Measurements from ENCODE around the gene ABCC2. TPM values are rescaled to one million over a fixed set of nuclear protein-coding genes. Genes with fewer than 3 reads are reported as not detected.
"Not testable (repeated sequence)": the region's sequence is repeated elsewhere in the genome, so short reads cannot be mapped to it uniquely, and the experiment has no call there.

ABCC2 gene
- total RNA-seq, 1 donor from 2014 or later = 0.25 TPM

GRCh38 chr10:99799613-99800012, 17.2 kb downstream of the ABCC2 start:
- no peak for ATAC-seq
- intact Hi-C loops (cut with micrococcal nuclease) = no loop called here
- DNase-seq = no peak

- DNase-seq (no peak), ATAC-seq (no peak)
- intact Hi-C loops (cut with micrococcal nuclease) = no loop called here
These were observed 22.0 kb downstream of the ABCC2 start for GRCh38 chr10:99804471-99804870.

DNA sequence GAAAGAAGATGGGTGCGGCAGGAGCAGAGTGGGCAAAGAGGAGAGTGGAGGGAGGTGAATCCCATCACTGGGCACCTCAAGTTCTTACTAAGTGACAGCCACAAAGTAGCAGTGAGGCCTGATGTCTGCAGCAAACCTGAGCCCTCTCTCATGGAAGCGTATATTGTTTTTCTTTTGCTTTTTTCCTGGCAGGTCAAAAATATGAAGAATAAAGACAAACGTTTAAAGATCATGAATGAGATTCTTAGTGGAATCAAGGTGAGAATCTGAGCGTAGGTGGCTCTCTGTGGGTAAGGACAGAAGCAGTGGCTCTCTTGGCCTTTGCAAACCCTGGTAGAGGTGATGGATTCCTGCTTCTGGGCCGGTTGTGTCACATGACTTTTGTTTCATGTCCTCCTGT, 22.8 kb downstream of the ABCC2 start:
- DNase-seq = no peak
- intact Hi-C loops (cut with micrococcal nuclease) = no loop called here
- no peak for ATAC-seq

DNA sequence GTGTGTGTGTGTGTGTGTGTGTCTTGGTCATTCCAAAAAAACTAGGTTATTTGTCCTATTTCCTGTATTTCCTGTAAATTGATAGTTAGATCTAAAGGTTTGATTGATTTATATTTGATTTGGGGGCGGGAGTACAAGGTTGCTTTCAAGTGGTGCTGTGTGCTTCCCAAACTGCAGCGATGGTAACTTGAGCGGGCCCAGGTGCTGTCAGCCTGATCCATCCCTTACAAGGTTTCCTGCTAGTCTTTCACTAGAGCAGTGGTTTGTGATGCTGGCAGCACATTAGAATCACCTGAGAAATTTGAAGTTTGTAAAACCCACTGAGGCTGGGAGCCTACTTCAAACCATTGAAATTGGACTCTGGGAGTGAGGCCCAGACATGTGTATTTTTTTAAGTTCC, 23.7 kb downstream of the ABCC2 start:
- ATAC-seq (no peak), DNase-seq (no peak)
- intact Hi-C loops (cut with micrococcal nuclease) = no loop called here

DNA sequence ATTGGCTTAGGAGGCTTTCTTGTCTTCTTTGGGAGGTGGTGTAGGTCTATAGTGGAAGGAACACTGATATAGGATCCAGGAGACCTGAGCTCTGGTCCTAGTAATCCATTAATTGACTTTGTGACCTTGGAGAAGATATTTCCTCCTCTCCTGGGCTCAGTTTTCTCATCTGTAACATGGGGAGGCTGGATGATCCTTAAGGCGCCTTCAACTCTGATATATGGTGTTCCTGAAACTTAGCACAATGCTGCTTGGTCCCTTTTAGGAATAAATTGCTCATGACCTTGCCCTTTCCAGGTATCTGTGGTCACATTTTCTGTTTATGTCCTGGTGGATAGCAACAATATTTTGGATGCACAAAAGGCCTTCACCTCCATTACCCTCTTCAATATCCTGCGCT, 25.3 kb downstream of the ABCC2 start:
- no peak for DNase-seq
- intact Hi-C loops (cut with micrococcal nuclease) = no loop called here
- ATAC-seq = no peak

DNA sequence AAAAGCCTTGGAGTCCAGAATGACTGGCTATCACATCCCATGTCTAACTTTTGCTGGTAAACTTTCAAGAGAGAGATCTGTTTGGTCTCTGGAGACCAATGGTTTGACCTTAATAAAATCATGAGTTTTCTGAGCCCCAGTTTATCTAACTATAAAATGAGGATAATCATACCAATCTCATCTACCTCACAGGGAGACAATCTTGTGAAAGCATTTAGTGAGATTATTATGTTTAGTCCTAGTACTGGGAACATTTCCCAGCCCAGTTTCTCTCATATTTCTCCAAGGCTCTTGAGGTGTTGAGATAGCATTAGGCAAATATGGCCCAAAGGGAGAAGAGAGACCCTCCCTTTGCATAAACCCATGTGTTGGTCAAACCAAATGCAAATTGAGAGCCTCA, 25.8 kb downstream of the ABCC2 start:
- ATAC-seq = no peak
- DNase-seq = no peak
- intact Hi-C loops (cut with micrococcal nuclease) = no loop called here

GRCh38 chr10:99809481-99809880, 27.0 kb downstream of the ABCC2 start:
- intact Hi-C loops (cut with micrococcal nuclease) = no loop called here

GRCh38 chr10:99809931-99810615, 27.6 kb downstream of the ABCC2 start:
- ATAC-seq = no peak
- DNase-seq = no peak
- intact Hi-C loops (cut with micrococcal nuclease) = no loop called here

More at GRCh38 chr10:99809481-99809880, 27.0 kb downstream of the ABCC2 start:
- ATAC-seq (no peak), DNase-seq (no peak)

- no peak for ATAC-seq
- no peak for DNase-seq
- intact Hi-C loops (cut with micrococcal nuclease) = no loop called here
These were observed 29.7 kb downstream of the ABCC2 start for GRCh38 chr10:99812177-99812576.

DNA sequence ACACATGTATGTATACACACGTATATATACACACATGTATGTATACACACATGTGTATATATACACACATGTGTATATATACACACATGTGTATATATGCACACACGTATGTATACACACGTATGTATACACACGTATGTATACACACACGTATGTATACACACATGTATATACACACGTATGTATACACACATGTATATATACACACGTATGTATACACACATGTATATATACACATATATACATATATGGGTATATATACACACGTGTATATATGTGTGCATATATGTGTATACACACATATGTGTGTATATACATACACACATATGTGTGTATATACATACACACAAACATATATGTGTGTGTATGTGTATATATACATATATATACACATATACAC, 31.7 kb downstream of the ABCC2 start:
- intact Hi-C loops (cut with micrococcal nuclease) = no loop called here
- no peak for ATAC-seq
- no peak for DNase-seq

DNA sequence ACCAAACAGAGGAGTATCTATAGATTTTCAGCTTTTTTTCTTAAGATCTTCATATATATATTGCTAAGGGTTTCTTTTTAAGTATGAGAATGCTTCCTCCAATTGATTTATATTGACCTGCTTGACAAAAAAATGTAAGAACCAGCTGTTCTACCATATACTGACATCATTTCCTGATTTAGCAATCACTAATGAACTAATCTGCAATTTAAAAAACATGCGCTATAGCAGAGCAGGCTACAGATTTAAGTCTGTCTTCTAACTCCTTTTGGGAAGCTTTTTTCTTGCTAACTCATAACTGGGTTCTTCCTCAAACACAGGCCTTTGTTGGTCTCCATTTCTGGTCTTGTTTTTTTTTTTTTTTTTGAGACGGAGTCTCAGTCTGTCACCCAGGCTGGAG, 33.2 kb downstream of the ABCC2 start:
- ATAC-seq (no peak), DNase-seq (no peak)
- intact Hi-C loops (cut with micrococcal nuclease) = no loop called here

GRCh38 chr10:99827936-99828335, 45.5 kb downstream of the ABCC2 start:
- intact Hi-C loops (cut with micrococcal nuclease) = no loop called here
- ATAC-seq = no peak
- no peak for DNase-seq

GRCh38 chr10:99828464-99828863, 46.0 kb downstream of the ABCC2 start:
- DNase-seq (no peak), ATAC-seq (no peak)
- intact Hi-C loops (cut with micrococcal nuclease) = no loop called here

GRCh38 chr10:99832439-99832838, 50.0 kb downstream of the ABCC2 start:
- ATAC-seq = no peak
- intact Hi-C loops (cut with micrococcal nuclease) = no loop called here

DNA sequence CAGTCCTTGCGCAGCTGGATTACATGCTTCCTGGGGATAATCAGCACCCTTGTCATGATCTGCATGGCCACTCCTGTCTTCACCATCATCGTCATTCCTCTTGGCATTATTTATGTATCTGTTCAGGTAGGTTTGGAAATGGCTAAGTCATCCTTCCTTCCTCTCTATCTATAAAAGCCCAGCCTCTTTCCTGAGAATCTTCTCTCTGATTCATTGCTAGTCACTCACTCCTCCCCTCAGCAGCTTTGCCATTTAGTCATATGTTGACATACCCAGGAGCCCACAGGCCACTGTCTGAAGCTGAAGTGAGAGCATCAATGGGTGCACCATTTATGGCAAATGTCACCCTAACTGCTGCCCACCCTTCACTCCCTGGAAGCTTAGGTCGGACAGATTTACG, 52.0 kb downstream of the ABCC2 start:
- ATAC-seq = no peak
- intact Hi-C loops (cut with micrococcal nuclease) = no loop called here

More at GRCh38 chr10:99832439-99832838, 50.0 kb downstream of the ABCC2 start:
- DNase-seq = no peak

GRCh38 chr10:99835947-99836346, 53.5 kb downstream of the ABCC2 start:
- intact Hi-C loops (cut with micrococcal nuclease) = no loop called here
- no peak for ATAC-seq
- no peak for DNase-seq

More for the DNA sequence above, 52.0 kb downstream of the ABCC2 start:
- DNase-seq = no peak

DNA sequence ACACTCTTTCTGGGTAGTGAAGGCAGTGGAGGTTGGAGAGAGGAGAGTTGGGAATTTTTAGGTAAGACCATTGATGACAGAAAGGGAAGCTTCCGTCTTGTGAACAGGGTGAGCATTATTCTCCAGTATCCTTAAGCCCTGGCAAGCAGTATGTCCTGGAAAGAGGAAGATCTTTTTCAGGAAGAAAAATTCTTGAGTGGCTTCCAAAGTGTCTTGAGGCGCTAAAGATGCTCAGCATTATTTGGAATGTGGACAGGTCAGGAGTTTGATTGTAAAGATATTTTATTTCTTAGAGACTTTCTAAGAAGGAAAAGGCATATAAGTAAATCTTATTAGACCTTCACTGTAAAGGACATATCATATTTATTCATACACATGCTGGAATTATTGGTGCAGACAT, 54.3 kb downstream of the ABCC2 start:
- intact Hi-C loops (cut with micrococcal nuclease) = no loop called here
- no peak for ATAC-seq
- DNase-seq = no peak

DNA sequence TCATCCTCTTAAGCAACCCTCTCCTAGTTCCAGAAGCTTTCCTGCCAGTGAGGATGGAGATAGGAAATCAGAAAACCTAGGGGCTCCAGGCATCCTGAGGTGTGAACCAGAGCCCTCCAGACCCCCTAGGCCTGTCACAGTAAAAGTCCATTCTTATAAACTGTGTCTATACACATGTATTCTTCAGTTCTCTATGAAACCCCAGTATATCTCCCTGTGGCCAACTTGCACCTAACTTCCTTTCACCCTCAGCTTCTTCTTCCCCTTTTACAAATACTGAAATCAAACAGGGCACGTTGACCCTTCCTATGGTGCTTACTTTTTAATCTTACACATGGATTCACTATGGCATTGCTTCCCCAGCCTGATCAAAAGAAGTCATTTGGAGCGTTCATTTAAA, 58.4 kb downstream of the ABCC2 start:
- intact Hi-C loops (cut with micrococcal nuclease); ATAC-seq: not testable (repeated sequence)

GRCh38 chr10:99841746-99842145, 59.3 kb downstream of the ABCC2 start:
- intact Hi-C loops (cut with micrococcal nuclease) = no loop called here
- ATAC-seq = no peak
- DNase-seq = no peak

More for the DNA sequence above, 58.4 kb downstream of the ABCC2 start:
- DNase-seq = not testable (repeated sequence)

GRCh38 chr10:99843310-99843709, 60.9 kb downstream of the ABCC2 start:
- no peak for ATAC-seq
- intact Hi-C loops (cut with micrococcal nuclease) = no loop called here
- no peak for DNase-seq

- intact Hi-C loops (cut with micrococcal nuclease) = no loop called here
- DNase-seq (no peak), ATAC-seq (no peak)
These were observed 62.1 kb downstream of the ABCC2 start for GRCh38 chr10:99844433-99844955.

Data from left ventricle myocardium superior (tissue), 1 donor.